WTC11 (cell line): Measurements from ENCODE around the gene ESYT1.

Experiments used
- AR ChIP-seq: fragments of 250-450 bp; sonication (Bioruptor Pico); IDR thresholded peaks from 2 replicates; pipeline ENCODE4 v1.9.0; 2021; ENCODE audit warnings: mild to moderate bottlenecking
- ATF1 ChIP-seq: sonication (generic); formaldehyde crosslinking; IDR thresholded peaks from 2 replicates; pipeline ENCODE4 v1.8.1; 2023; ENCODE audit warnings: mild to moderate bottlenecking, moderate library complexity, missing genetic modification reagents
- FOXJ3 ChIP-seq: sonication (generic); formaldehyde crosslinking; IDR thresholded peaks from 2 replicates; pipeline ENCODE4 v1.9.0; 2021; ENCODE audit warnings: missing genetic modification reagents, mild to moderate bottlenecking, borderline replicate concordance
- FOXP1 ChIP-seq: sonication (generic); formaldehyde crosslinking; IDR thresholded peaks from 2 replicates; pipeline ENCODE4 v1.8.0; 2022; ENCODE audit warnings: missing genetic modification reagents, mild to moderate bottlenecking, moderate library complexity, borderline replicate concordance
- IRF1 ChIP-seq: sonication (generic); formaldehyde crosslinking; IDR thresholded peaks from 2 replicates; pipeline ENCODE4 v1.8.0; 2023; ENCODE audit warnings: missing genetic modification reagents
- KAT7 ChIP-seq: sonication (generic); formaldehyde crosslinking; IDR thresholded peaks from 2 replicates; pipeline ENCODE4 v1.8.1; 2023; ENCODE audit warnings: missing genetic modification reagents, mild to moderate bottlenecking, borderline replicate concordance
- NR2C2 ChIP-seq: sonication (generic); formaldehyde crosslinking; IDR thresholded peaks from 2 replicates; pipeline ENCODE4 v1.8.0; 2022; ENCODE audit warnings: mild to moderate bottlenecking, missing genetic modification reagents
- SMAD4 ChIP-seq: sonication (generic); formaldehyde crosslinking; IDR thresholded peaks from 2 replicates; pipeline ENCODE4 v1.8.0; 2022; ENCODE audit warnings: mild to moderate bottlenecking, missing genetic modification reagents
- SP1 ChIP-seq: sonication (generic); formaldehyde crosslinking; conservative IDR thresholded peaks from 2 replicates; pipeline ENCODE4 v1.8.1; 2022; ENCODE audit warnings: missing genetic modification reagents
- USF2 ChIP-seq: sonication (generic); formaldehyde crosslinking; IDR thresholded peaks from 2 replicates; pipeline ENCODE4 v1.8.1; 2023; ENCODE audit warnings: mild to moderate bottlenecking, missing genetic modification reagents, moderate library complexity
- ZNF396 ChIP-seq: fragments of 250-450 bp; sonication (Bioruptor Pico); IDR thresholded peaks from 2 replicates; pipeline ENCODE4 v1.8.0; 2021; ENCODE audit warnings: mild to moderate bottlenecking, moderate library complexity, borderline replicate concordance
- TF ChIP-seq, protein P1 (sequence below): fragments of 200-600 bp; IDR thresholded peaks from 2 replicates; pipeline ENCODE4 v1.8.0; 2022; ENCODE audit warnings: antibody characterized with exemption
- TF ChIP-seq, protein P2 (sequence below): sonication (generic); formaldehyde crosslinking; IDR thresholded peaks from 2 replicates; pipeline ENCODE4 v1.8.1; 2022; ENCODE audit warnings: mild to moderate bottlenecking, moderate library complexity, missing genetic modification reagents

DNA sequence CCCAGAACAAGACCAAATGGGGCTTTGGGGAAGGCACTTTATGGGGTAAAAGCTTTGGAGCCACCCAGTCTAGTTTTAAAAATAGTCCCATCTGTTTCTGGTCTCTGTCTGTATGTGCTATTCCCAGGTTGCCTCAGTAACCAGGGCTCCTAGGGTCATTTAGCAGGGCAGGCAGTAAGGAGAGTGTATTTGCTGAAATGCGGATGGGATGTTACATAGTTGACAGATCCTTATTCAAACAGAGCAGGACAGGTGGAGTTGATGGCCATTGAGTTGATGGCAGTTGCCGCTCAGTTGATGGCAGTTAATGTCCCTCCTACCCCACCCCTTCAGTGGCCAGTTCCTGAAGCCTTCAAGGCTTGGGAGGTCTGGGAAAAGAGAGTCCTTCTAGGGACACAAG is 5.4 kb upstream of the ESYT1 start:
- TF ChIP-seq, protein P1, sequence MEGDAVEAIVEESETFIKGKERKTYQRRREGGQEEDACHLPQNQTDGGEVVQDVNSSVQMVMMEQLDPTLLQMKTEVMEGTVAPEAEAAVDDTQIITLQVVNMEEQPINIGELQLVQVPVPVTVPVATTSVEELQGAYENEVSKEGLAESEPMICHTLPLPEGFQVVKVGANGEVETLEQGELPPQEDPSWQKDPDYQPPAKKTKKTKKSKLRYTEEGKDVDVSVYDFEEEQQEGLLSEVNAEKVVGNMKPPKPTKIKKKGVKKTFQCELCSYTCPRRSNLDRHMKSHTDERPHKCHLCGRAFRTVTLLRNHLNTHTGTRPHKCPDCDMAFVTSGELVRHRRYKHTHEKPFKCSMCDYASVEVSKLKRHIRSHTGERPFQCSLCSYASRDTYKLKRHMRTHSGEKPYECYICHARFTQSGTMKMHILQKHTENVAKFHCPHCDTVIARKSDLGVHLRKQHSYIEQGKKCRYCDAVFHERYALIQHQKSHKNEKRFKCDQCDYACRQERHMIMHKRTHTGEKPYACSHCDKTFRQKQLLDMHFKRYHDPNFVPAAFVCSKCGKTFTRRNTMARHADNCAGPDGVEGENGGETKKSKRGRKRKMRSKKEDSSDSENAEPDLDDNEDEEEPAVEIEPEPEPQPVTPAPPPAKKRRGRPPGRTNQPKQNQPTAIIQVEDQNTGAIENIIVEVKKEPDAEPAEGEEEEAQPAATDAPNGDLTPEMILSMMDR: no peak
- TF ChIP-seq KAT7 (no peak), FOXJ3 (CRISPR knock-in tag) (no peak), SMAD4 (CRISPR knock-in tag) (no peak), USF2 (no peak), ATF1 (CRISPR knock-in tag) (no peak), SP1 (CRISPR knock-in tag) (no peak), NR2C2 (CRISPR knock-in tag) (no peak), ZNF396 (CRISPR knock-in tag) (no peak), FOXP1 (CRISPR knock-in tag) (no peak), IRF1 (CRISPR knock-in tag) (no peak), AR (CRISPR knock-in tag) (no peak)
- TF ChIP-seq, protein P2, sequence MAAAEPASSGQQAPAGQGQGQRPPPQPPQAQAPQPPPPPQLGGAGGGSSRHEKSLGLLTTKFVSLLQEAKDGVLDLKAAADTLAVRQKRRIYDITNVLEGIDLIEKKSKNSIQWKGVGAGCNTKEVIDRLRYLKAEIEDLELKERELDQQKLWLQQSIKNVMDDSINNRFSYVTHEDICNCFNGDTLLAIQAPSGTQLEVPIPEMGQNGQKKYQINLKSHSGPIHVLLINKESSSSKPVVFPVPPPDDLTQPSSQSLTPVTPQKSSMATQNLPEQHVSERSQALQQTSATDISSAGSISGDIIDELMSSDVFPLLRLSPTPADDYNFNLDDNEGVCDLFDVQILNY (CRISPR knock-in tag): no peak
